NCI-H524 (cell line): ENCODE measurements around the gene MYL7.
A peak's percentile ranks its signal among the peaks of the same experiment; 100 is the strongest.
"Not testable (repeated sequence)": the region's sequence is repeated elsewhere in the genome, so short reads cannot be mapped to it uniquely, and the experiment has no call there.

Experiments used
- DNase-seq, 2 experiments: peaks; one replicate each; lab custom pipeline; 2025; lab: John Stamatoyannopoulos, UW

Gene MYL7

GRCh38 chr7:44171901-44172300 is 30.8 kb upstream of the MYL7 start:
- not testable (repeated sequence) for DNase-seq

- DNase-seq = no peak
Observed at GRCh38 chr7:44167920-44168319, 26.8 kb upstream of the MYL7 start.

GRCh38 chr7:44163591-44163990 is 22.5 kb upstream of the MYL7 start:
- no peak for DNase-seq

GRCh38 chr7:44162785-44163395 is 21.8 kb upstream of the MYL7 start:
- DNase-seq = no peak

GRCh38 chr7:44162179-44162578 is 21.0 kb upstream of the MYL7 start:
- no peak for DNase-seq

- DNase-seq = no peak
Observed at GRCh38 chr7:44161371-44161770, 20.2 kb upstream of the MYL7 start.

- DNase-seq = no peak
Observed at GRCh38 chr7:44159824-44160630, 18.9 kb upstream of the MYL7 start.

- no peak for DNase-seq
Observed at GRCh38 chr7:44158873-44159631, 17.9 kb upstream of the MYL7 start.

GRCh38 chr7:44158096-44158872 is 17.2 kb upstream of the MYL7 start:
- peak; percentile 56 to 64 for DNase-seq

- DNase-seq = peak; percentile 66 to 76
Observed at GRCh38 chr7:44157116-44158080, 16.3 kb upstream of the MYL7 start.

- DNase-seq = no peak
Observed at GRCh38 chr7:44156453-44157010, 15.4 kb upstream of the MYL7 start.

GRCh38 chr7:44155191-44156185 is 14.4 kb upstream of the MYL7 start:
- no peak for DNase-seq

GRCh38 chr7:44154703-44155102 is 13.6 kb upstream of the MYL7 start:
- DNase-seq = no peak

GRCh38 chr7:44153948-44154335 is 12.8 kb upstream of the MYL7 start:
- DNase-seq = no peak

GRCh38 chr7:44152971-44153947 is 12.1 kb upstream of the MYL7 start:
- peak in 1 of 2 experiments; percentile 41 for DNase-seq

- DNase-seq = peak in 1 of 2 experiments; percentile 40
Observed at GRCh38 chr7:44151956-44152355, 10.8 kb upstream of the MYL7 start.

- peak; percentile 49 to 68 for DNase-seq
Observed at GRCh38 chr7:44150966-44151941, 10.1 kb upstream of the MYL7 start.
